GM18517 (cell line): Measurements from ENCODE around the gene ABCB11.

Experiments
- ATAC-seq: cut with Tn5 transposase; IDR thresholded peaks from one replicate; pipeline ENCODE4 v1.9.1; 2021; ENCODE audit warnings: mild to moderate bottlenecking, moderate library complexity; ENCODE audit not compliant: unreplicated experiment

ABCB11 gene

DNA sequence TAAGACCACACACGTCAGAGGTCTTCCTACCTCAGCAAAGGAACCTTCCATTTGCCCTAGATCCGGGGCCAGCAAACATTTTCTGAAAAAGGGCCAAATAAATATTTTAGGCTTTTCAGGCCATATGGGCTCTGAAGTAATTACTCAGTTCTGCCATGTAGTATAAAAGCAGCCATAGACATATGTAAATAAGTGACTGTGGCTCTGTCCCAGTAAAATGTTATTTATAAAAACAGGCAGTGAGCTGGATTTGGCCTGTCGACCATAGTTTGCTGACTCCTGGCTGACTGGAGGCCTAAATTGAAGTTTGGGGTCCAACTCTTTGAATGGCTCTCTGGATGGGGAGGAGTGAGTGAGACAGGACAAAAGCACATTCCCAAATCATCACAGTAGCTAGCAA, 49.5 kb downstream of the ABCB11 start:
- no peak for ATAC-seq

DNA sequence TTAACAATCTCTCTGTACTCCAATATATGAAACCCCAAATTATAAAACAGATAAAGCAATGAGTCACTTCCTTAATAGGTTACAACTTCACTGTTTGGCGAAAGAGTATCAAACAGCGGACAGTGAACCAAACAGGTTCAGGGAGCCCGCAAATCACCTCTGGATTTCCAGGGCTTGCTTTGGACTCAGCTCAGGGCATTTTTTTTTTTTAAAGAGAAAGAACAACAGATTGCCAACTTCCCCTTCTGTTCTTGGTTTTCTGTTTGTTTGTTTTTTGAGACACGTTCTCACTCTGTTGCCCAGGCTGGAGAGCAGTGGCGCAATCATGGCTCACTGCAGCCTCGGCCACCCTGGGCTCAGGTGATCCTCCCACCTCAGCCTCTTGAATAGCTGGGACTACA, 52.7 kb downstream of the ABCB11 start:
- no peak for ATAC-seq

DNA sequence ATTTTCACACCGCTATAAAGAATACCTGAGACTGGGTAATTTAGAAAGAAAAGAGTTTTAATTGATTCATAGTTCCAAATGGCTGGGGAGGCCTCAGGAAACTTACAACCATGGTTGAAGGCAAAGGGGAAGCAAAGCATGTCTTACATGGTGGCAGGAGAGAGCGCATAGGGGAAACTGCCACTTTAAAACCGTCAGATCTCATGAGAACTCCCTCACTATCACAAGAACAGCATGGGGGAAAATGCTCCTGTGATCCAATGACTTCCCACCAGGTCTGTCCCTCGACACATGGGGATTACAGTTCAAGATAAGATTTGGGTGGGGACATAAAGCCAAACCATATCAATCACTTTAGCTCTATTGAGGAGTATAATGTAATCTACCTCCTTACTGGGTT, 53.5 kb downstream of the ABCB11 start:
- ATAC-seq: no peak

DNA sequence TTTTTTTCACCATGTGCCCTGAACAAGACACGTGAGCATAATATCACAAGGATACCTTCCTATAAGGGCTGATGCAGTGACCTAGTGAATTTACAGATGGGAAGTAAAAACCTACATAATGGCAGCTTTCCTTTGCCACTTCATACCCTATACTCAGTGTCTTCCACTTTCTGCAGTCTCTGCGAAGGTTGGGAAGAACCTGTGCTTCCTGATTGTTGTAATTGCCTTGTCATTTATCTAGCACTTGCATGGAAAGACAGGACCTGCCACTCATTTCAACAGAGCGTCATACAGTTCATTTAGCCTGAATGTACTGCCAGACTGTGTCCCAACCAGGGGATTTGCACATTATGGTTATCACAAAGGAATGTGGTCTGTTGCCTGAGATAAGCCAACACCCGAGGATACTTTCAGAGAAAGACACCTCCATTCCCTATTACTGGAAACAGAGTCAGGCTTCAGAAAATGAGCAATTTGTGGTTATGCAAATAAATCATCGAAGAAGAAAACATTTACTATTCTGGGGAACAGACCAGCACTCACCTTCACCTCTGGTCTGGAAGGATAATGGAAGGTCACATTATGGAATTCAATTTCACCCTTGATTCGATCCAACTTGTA, 55.0 kb downstream of the ABCB11 start:
- ATAC-seq: no peak

DNA sequence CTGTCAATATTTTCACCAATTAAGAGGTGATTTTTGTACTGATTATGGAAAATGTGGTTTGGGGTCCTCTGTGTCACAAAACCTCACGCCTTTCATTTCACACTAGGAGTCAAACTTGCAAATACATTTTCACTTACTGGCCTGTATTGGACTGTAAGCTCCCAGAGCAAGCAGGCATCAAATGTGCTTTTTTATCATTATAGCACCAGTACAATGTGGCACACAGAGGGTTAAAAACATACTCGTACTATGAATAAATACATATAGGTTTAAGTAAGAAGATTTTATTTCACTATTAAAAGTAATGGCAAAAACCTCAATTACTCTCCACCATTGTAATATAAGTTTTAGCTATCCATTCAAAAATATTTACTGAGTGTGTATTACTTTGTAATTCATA, 56.7 kb downstream of the ABCB11 start:
- no peak for ATAC-seq

DNA sequence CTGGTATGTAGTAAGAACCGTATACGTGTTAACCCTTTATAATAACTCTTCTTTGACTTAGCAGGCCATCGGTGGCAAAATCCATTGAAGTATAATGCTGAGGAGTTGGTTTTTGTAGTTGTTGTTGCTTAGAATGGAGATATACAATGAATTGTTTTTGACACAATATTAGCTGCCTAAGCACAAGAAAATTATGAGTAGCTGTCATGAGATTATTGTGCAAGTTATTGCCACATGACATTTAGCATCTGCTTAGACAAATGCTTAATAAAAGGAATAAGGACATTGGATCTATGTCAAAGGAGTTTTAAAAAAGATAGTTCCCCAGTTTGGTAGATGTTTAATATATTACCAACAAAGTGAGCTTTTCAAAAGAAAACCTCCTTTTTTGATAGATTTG, 59.9 kb downstream of the ABCB11 start:
- no peak for ATAC-seq

DNA sequence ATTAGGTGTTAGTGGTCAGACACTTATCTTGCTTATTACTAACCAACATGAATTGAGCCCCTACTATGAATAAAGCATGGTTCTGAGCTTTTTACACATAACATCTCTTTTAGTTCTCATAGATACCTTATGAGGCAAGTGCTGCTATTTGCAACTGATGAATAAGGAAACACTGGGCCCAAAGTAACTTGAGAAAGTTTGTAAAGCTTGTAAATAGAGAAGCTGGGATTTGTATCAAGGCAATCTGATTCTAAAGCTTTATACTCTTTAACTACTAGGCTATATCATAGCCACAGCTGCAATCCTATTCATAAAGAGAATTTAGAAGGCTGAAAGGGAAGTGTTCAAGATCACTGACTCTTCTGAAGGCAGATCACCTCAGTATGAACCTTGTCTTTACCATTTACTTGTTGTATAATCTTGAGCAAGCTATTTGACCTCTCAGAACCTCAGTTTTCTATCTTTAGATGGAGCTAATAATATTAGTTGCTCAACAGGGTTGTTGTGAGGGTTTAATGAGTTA, 60.4 kb downstream of the ABCB11 start:
- ATAC-seq: no peak

DNA sequence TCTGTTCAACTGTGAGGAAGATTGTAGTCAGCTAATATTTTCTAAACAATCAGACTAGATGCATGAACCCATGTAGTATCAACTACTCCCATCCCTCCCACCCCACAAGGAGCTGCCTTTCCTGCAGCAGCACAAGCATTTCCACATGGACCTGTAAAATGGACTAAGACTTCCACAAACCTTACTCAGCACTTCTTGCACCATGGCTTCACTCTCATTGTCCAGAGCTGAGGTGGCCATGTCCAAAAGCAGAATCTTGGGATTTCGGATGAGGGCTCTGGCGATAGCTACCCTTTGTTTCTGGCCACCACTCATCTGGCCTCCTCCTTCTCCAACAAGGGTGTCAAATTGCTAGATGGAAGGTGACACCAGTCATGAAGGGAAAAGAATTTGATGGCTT, 61.3 kb downstream of the ABCB11 start:
- no peak for ATAC-seq

DNA sequence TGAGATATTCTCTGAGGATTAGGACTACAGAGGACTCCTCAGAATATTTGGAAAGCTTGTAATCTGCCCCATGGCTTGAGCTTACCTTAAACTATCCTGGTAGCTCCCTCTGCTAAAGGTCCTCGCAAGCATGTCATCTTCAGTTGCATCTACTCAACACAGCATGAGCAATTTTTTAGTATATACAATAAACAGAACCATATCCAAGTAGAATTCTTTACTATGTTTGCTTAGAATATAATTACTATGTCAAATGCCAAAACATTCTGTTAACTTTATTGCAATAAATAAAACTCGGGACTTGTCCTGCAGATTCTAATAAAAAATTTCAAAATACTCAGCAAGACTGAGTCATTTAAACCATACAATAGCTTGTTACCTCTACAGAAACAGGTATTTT, 62.8 kb downstream of the ABCB11 start:
- no peak for ATAC-seq

DNA sequence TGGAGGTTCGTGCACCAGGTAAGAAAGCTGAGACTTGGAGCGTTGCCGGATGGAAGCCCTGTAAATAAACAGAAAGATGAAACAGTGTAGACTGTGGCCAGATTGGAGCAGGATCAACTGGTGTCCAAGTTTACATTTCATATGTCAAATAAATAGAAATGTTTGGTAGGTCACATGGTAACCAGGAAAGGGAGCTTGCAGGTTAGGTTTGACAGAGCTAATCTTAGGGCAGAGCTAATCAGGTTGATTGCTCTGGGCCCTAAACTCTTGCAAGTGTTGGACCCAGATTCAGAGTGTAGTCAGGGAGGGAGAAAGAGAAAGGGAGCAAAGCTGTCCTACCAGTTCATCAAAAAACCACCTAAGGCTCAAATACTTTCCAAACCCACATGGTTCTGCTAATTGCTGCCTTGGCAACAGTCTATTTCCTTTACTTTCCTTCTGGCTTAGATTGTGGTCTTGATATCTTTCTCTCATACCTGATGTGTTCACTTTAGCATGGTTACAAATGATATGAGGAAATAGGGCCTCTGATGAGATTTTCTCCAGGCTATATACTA, 66.8 kb downstream of the ABCB11 start:
- no peak for ATAC-seq

DNA sequence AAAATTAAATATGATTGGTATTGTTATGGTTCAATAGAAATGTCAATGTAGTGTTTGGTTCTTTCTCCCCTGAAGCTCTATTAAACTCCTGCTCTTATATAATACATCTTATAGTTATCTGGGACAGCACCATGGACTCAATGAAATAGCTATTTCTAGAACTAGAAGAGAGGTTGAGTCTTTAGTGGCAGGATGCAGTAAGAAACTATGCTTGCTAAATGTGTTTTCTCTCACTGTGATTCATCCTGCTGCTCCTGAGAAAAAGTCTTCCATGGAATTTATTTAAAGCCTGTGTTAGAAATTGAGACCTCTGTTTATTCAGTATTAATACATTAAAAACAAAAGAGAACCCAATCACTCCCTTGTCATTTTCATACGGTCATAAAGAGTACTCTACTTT, 68.5 kb downstream of the ABCB11 start:
- no peak for ATAC-seq

DNA sequence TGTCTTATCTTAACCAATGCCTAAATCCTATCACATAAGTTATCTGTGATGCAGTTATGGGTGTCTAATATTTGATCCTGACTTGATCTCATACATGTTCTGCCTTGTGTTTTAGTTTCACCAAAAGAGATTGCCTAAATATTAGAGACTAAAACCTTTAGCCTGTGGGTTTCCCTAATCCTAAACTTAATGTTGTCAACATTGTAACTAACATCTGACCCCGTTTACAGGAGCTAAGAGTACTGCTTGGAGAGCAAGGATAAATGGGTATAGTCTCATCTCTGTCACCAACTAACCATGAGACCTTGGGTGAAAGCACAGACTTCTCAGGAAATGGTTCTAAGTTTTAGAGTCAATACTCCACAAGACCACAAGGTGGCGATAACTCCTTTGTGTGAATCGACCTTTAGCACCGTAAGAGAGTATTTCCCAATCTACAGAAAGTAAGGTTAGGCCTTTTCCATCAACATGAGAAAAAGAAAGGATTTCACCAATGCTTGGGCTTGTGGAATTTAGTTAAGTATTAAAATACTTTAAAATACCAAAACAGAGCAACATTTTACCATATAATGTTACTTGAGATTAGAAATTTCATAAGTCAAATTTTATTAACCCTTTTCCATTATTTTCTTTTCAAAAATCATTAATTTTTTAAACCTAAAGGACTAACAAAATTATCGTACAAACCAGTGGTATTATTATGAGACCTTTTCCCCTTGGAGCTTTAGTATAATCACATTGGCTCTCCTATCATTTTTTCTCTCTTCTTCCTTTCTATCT, 69.5 kb downstream of the ABCB11 start:
- ATAC-seq: peak; percentile 86

DNA sequence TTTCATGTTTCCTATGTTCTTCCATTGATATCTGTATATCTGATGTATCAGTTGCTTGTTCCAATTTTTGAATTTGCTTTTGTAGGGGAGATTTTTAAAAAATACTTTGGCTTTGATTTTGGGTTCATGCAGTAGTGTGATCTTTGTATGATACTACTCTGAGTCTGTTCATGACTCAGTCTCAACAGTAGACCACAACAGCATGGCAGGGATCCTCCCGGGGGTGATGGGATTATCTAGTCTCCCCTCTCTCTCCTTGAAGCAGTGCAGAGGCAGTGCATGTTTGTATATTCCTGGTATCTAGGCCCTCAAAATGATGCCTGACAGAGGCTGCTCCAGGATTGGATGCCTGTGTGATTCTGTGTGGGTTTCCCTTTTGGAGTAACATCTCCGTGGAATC, 74.7 kb downstream of the ABCB11 start:
- no peak for ATAC-seq

DNA sequence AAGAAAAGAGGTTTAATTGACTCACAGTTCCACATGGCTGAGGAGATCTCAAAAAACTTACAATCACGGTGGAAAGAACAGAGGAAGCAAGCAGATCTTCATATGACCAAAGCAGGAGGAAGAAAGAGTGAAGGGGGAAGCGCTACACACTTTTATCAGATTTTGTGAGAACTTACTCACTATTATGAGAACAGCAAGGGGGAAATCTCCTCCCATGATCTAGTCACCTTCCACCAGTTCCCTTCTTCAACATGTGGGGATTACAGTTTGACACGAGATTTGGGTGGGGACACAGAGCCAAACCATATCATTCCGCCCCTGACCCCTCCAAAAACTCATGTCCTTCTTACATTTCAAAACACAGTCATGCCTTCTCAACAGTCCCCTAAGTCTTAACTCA, 75.8 kb downstream of the ABCB11 start:
- no peak for ATAC-seq

DNA sequence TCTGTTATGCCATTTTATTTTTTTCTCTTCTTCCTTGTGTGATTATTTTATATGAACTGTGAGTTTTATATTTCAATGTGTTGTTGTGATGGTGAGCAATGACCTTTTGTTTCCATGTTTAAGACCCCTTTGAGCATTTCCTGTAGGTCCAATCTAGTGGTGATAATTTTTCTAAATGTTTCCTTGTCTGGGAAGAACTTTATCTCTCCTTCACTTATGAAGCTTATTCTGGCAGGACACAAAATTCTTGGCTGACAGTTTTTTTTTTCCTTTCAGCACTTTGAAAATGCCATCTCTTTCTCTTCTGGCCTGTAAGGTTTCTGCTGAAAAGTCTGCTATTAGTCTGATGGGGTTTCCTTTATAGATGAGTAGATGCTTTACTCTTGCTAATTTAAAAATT, 76.9 kb downstream of the ABCB11 start:
- ATAC-seq: no peak

DNA sequence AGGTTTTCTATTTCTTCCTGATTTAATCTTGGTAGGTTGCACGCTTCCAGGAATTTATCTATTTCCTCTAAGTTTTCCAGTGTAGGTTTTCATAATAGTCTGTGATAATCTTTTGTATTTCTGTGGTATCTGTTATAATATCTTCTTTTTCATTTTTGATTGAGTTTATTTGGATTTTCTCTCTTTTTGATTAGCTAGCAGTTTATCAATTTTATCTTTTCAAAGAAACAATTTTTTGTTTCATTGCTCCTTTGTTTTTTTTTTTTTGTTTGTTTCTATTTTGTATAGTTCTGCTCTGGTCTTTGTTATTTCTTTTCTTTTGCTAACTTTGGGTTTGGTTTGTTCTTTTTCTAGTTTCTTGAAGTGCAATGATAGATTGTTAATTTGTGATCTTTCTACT, 78.7 kb downstream of the ABCB11 start:
- ATAC-seq: no peak

DNA sequence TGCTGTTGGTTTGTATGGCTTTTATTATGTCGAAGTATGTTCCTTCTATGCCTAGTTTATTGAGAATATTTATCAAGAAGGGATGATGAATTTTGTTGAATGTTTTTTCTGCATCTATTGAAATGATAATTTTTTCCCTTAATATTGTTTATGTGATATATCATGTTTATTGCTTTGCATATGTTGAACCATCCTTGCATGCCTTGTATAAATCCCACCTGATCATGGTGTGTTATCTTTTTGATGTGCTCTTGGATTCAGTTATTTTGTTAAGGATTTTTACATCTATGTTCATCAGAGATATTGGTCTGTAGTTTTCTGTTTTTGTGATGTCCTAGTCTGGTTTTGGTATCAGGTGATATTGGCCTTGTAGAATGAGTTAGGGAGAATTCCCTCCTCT, 79.3 kb downstream of the ABCB11 start:
- ATAC-seq: no peak

DNA sequence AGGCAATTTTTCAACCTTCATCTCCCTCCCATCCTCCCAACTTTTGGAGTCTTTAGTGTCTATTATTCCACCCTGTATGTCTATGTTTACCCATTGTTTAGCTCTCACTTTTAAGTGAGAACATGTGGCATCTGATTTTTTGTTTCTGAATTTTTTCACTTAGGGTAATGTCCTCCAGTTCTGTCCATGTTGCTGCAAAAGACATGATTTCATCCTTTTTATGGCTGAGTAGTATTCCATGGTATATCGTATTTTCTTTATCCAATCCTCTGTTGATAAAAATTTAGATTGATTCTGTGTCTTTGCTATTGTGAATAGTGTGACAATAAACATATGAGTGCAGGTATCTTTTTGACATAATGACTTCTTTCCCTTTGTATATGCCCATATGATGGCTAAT, 81.8 kb downstream of the ABCB11 start:
- ATAC-seq: no peak

DNA sequence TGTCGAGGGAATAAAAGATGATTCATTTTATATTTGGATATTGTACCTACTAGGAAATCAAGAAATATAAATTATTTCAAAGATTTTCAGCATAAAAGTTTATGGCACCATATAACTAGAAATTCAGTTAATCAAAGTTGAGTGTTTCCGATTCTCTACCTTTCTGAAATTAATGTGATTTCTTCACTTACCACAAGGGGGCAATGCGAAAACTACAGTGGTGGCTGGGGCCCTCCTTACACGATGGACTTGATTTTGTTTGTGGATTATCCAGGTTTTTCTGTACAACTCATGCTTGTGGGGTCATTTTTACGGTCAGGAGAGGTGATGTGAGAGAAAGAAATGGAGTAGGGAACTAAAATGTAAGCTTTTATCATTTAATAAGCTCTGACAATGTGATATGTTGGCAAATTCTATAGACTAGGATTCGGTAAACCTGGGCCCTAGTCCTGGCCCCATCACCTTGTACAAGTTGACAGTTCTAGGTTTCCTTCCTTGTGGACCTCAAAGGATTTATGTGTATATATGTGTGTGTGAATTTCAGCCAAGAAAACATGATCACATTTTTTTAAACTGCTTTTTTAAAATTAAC, 82.4 kb downstream of the ABCB11 start:
- ATAC-seq: no peak

DNA sequence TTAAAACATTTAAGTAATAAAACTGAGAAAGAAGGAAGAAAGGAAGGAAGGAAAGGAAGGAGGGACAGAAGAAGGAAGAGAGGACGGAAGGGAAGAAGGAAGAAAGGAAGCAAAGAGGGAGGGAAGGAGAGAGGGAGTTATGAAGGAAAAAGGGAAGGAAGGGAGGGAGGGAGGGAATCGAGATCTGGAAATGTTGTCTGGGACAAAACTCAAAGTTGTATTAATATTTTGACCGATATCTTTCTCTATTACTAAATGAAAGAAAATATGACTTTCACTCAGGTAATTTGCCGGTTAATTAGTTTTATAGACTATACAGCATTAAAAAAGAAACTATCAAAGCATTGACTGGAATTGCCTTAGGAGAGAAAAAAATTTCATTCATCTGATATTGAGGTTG, 85.6 kb downstream of the ABCB11 start:
- no peak for ATAC-seq

DNA sequence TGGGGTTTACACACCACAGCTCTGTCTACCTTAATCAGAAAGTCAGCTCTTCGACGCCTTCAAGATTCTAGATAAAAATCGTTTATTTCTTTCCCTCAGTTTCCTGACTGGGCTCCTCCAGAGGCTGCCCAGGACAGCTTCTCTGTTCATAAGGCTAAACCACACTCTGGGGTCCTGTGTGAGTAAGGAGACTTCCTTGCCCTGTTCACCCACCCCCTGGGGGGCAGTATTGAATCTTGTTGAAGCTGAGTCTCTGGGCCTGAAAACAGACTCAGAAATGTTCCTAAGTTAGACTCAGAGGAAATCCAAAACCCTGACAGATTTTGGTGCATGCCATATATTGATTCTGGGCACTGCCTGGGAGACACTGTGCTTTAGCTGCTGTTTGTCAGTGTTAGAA, 87.1 kb downstream of the ABCB11 start:
- ATAC-seq: no peak

DNA sequence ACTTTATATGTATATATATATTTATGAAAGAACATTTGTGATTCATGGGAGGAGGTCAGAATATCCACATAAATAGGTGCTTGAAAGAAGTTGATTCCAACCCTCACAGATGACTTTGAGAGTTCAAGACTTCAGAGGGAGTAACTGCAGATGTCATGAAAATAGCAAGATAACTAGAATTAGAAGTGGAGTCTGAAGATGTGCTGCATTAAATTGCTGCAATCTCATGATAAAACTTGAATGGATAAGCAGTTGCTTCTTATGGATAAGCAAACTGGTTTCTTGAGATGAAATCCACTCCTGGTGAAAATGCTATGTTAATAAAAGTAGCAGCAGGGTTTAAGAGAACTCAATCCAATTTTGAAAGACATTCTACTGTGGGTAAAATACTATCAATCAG, 89.8 kb downstream of the ABCB11 start:
- ATAC-seq: no peak
